ENCODE measurements around the gene LRRTM4. TPM values are rescaled to one million over a fixed set of nuclear protein-coding genes. Genes with fewer than 3 reads are reported as not detected.

The LRRTM4 gene
- total and polyA plus RNA-seq, 2 donors from 2014 or later = 0.19 TPM; not detected in 1

- intact Hi-C loops (cut with DNase I) = no loop called here
- no peaks in the 10 kb centered on the region for H3K4me1 ChIP-seq (ENCODE audit: control insufficient read depth in 2 of 3, insufficient read depth in 2 of 3, low read depth in 1 of 3, low read length in 3 of 3)
- DNase-seq (peak in 1 of 5 donors; percentile 1), FAIRE-seq (no peak)
- TF ChIP-seq, protein P1, sequence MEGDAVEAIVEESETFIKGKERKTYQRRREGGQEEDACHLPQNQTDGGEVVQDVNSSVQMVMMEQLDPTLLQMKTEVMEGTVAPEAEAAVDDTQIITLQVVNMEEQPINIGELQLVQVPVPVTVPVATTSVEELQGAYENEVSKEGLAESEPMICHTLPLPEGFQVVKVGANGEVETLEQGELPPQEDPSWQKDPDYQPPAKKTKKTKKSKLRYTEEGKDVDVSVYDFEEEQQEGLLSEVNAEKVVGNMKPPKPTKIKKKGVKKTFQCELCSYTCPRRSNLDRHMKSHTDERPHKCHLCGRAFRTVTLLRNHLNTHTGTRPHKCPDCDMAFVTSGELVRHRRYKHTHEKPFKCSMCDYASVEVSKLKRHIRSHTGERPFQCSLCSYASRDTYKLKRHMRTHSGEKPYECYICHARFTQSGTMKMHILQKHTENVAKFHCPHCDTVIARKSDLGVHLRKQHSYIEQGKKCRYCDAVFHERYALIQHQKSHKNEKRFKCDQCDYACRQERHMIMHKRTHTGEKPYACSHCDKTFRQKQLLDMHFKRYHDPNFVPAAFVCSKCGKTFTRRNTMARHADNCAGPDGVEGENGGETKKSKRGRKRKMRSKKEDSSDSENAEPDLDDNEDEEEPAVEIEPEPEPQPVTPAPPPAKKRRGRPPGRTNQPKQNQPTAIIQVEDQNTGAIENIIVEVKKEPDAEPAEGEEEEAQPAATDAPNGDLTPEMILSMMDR (IDR thresholded peaks at IDR 0.05; ENCODE audit: borderline replicate concordance, extremely low read depth, insufficient read depth) = no peak
- H3K27ac ChIP-seq (ENCODE audit: low read depth in 2 of 2, low read length in 2 of 2) = no peak overlapping the region
- H3K27me3 ChIP-seq (ENCODE audit: control insufficient read depth, insufficient read depth, low read length) = no peaks in the 10 kb centered on the region
- H3K9me3 ChIP-seq (ENCODE audit: control insufficient read depth in 2 of 3, insufficient read depth in 1 of 3, low read length in 3 of 3) = no peaks in the 10 kb centered on the region
- H3K4me3 ChIP-seq (ENCODE audit: low read length in 3 of 3) = no peak overlapping the region
- no peaks in the 10 kb centered on the region for H3K36me3 ChIP-seq (ENCODE audit: control insufficient read depth in 2 of 3, insufficient read depth in 3 of 3, low read length in 3 of 3)
- H3K9ac ChIP-seq (ENCODE audit: low read length in 3 of 3) = no peak overlapping the region
These were observed 516.7 kb downstream of the LRRTM4 start for GRCh38 chr2:77005522-77005921.

GRCh38 chr2:77001895-77002294 is 520.3 kb downstream of the LRRTM4 start:
- H3K27ac ChIP-seq (ENCODE audit: low read depth in 2 of 2, low read length in 2 of 2) = no peak overlapping the region
- FAIRE-seq (no peak), DNase-seq (no peak)
- intact Hi-C loops (cut with DNase I) = no loop called here
- no peaks in the 10 kb centered on the region for H3K27me3 ChIP-seq (ENCODE audit: control insufficient read depth, insufficient read depth, low read length)
- H3K36me3 ChIP-seq (ENCODE audit: control insufficient read depth in 2 of 3, insufficient read depth in 3 of 3, low read length in 3 of 3) = no peaks in the 10 kb centered on the region
- no peaks in the 10 kb centered on the region for H3K4me1 ChIP-seq (ENCODE audit: control insufficient read depth in 2 of 3, insufficient read depth in 2 of 3, low read depth in 1 of 3, low read length in 3 of 3)
- TF ChIP-seq, protein P1 (IDR thresholded peaks at IDR 0.05; ENCODE audit: borderline replicate concordance, extremely low read depth, insufficient read depth) = no peak
- H3K4me3 ChIP-seq (ENCODE audit: low read length in 3 of 3) = no peak overlapping the region
- no peak overlapping the region for H3K9ac ChIP-seq (ENCODE audit: low read length in 3 of 3)
- no peaks in the 10 kb centered on the region for H3K9me3 ChIP-seq (ENCODE audit: control insufficient read depth in 2 of 3, insufficient read depth in 1 of 3, low read length in 3 of 3)

- no peaks in the 10 kb centered on the region for H3K4me1 ChIP-seq (ENCODE audit: control insufficient read depth in 2 of 3, insufficient read depth in 2 of 3, low read depth in 1 of 3, low read length in 3 of 3)
- no peak overlapping the region for H3K27ac ChIP-seq (ENCODE audit: low read depth in 2 of 2, low read length in 2 of 2)
- TF ChIP-seq, protein P1 (IDR thresholded peaks at IDR 0.05; ENCODE audit: borderline replicate concordance, extremely low read depth, insufficient read depth) = no peak
- DNase-seq (no peak), FAIRE-seq (no peak)
- no peak overlapping the region for H3K4me3 ChIP-seq (ENCODE audit: low read length in 3 of 3)
- H3K27me3 ChIP-seq (ENCODE audit: control insufficient read depth, insufficient read depth, low read length) = no peaks in the 10 kb centered on the region
- H3K9ac ChIP-seq (ENCODE audit: low read length in 3 of 3) = no peak overlapping the region
- intact Hi-C loops (cut with DNase I) = no loop called here
- no peaks in the 10 kb centered on the region for H3K9me3 ChIP-seq (ENCODE audit: control insufficient read depth in 2 of 3, insufficient read depth in 1 of 3, low read length in 3 of 3)
- no peaks in the 10 kb centered on the region for H3K36me3 ChIP-seq (ENCODE audit: control insufficient read depth in 2 of 3, insufficient read depth in 3 of 3, low read length in 3 of 3)
These were observed 523.5 kb downstream of the LRRTM4 start for GRCh38 chr2:76998704-76999103.

DNA sequence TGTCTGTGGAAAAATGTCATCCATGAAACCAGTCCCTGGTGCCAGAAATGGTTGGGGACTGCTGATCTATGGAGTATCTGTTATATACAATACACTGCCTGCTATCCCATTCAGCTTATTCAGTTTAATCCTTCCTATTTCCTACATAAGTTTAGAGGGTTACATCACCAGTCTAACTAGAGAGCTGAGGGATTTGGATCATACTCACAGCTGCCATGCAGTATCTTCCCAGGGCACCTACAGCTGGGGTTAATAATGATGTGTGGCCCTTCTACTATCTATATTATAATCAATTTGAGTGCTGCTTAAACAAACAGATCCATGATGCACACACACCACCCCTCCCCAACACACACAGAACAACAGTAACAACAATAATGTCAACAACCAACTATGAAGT is 524.0 kb downstream of the LRRTM4 start:
- TF ChIP-seq, protein P1 (IDR thresholded peaks at IDR 0.05; ENCODE audit: borderline replicate concordance, extremely low read depth, insufficient read depth) = no peak
- Histone ChIP-seq H3K36me3 (ENCODE audit: control insufficient read depth in 2 of 3, insufficient read depth in 3 of 3, low read length in 3 of 3) (no peaks in the 10 kb centered on the region), H3K27me3 (ENCODE audit: control insufficient read depth, insufficient read depth, low read length) (no peaks in the 10 kb centered on the region), H3K9me3 (ENCODE audit: control insufficient read depth in 2 of 3, insufficient read depth in 1 of 3, low read length in 3 of 3) (no peaks in the 10 kb centered on the region), H3K4me3 (ENCODE audit: low read length in 3 of 3) (no peak overlapping the region), H3K27ac (ENCODE audit: low read depth in 2 of 2, low read length in 2 of 2) (no peak overlapping the region), H3K4me1 (ENCODE audit: control insufficient read depth in 2 of 3, insufficient read depth in 2 of 3, low read depth in 1 of 3, low read length in 3 of 3) (no peaks in the 10 kb centered on the region), H3K9ac (ENCODE audit: low read length in 3 of 3) (no peak overlapping the region)
- intact Hi-C loops (cut with DNase I) = no loop called here
- DNase-seq (no peak), FAIRE-seq (no peak)
